ACC112 (cell line): ENCODE data around the gene C10orf90.

Experiments used
- H2AFZ ChIP-seq: fragments of 200-600 bp; sonication (generic); one replicate; pipeline ENCODE4 v1.6.0; 2017; ENCODE audit warnings: antibody characterized with exemption, low read length; ENCODE audit not compliant: unreplicated experiment
- H3K27ac ChIP-seq: fragments of 200-600 bp; sonication (generic); 2 replicates; pipeline ENCODE4 v1.5.1; 2014; ENCODE audit warnings: low read depth, mild to moderate bottlenecking, antibody characterized with exemption, low read length, moderate library complexity
- H3K27me3 ChIP-seq: fragments of 200-600 bp; sonication (generic); 2 replicates; pipeline ENCODE4 v1.6.1; 2014; ENCODE audit warnings: mild to moderate bottlenecking, antibody characterized with exemption, low read length, moderate library complexity, mixed read lengths; ENCODE audit not compliant: insufficient read depth
- H3K36me3 ChIP-seq: fragments of 200-600 bp; sonication (generic); 2 replicates; pipeline ENCODE4 v1.6.1; 2016; ENCODE audit warnings: mild to moderate bottlenecking, antibody characterized with exemption, low read length, moderate library complexity, mixed read lengths; ENCODE audit not compliant: insufficient read depth
- H3K4me1 ChIP-seq: fragments of 200-600 bp; sonication (generic); one replicate; pipeline ENCODE4 v1.6.1; 2016; ENCODE audit warnings: low read length, mixed read lengths; ENCODE audit not compliant: insufficient read depth, unreplicated experiment, control insufficient read depth
- H3K4me3 ChIP-seq: fragments of 200-600 bp; sonication (generic); 2 replicates; pipeline ENCODE4 v1.5.1; 2014; ENCODE audit warnings: mild to moderate bottlenecking, low read depth, low read length
- H3K79me2 ChIP-seq: fragments of 200-600 bp; sonication (generic); one replicate; pipeline ENCODE4 v1.6.0; 2016; ENCODE audit warnings: low read length; ENCODE audit not compliant: control insufficient read depth, unreplicated experiment, insufficient read depth

C10orf90 gene

DNA sequence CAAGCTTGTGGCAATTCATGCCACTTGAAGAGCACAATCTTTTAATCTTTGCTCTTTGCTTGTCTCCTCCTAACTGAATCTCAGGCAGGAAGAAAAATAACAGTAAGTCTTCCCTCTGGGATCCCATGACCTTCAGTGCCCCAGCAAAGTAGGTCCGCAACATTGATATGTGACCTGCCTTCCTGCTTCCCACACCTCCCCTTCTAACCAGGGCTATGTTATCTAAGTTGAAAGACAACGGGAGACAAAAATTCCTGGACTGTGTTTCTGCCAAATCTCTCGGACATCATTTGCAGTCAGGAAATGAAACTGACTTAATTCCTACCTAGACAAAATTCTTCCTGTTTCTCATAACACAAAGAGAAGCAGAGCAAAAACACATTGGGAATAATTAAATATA lies 53.8 kb downstream of the C10orf90 start:
- Histone ChIP-seq H3K4me3 (no peak overlapping the region), H3K27me3 (no peaks in the 10 kb centered on the region), H3K79me2 (no peaks in the 10 kb centered on the region), H2AFZ (no peak overlapping the region), H3K27ac (no peak overlapping the region), H3K4me1 (peaks cover 19% of the 10 kb centered on the region), H3K36me3 (no peaks in the 10 kb centered on the region)

DNA sequence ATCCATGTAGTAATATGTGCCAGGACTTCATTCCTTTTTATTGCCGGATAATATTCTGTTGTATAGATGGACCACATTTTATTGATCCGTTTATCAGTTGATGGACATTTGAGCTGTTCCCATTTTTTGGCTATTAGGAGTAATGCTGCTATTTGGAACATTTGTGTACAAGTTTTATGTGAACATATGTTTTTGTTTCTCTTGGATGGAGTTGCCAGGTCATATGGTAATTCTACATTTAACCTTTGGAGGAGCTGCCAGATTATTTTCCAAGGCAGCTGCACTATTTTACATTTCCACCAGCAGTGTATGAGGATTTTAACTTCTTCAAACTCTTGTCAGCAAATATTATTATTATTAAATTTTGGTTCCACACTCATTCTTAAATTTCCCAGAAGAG lies 59.2 kb downstream of the C10orf90 start:
- Histone ChIP-seq H3K27me3 (peaks cover 14% of the 10 kb centered on the region), H3K4me1 (peaks cover 7% of the 10 kb centered on the region), H2AFZ (no peak overlapping the region), H3K36me3 (no peaks in the 10 kb centered on the region), H3K79me2 (no peaks in the 10 kb centered on the region), H3K27ac (no peak overlapping the region), H3K4me3 (no peak overlapping the region)

DNA sequence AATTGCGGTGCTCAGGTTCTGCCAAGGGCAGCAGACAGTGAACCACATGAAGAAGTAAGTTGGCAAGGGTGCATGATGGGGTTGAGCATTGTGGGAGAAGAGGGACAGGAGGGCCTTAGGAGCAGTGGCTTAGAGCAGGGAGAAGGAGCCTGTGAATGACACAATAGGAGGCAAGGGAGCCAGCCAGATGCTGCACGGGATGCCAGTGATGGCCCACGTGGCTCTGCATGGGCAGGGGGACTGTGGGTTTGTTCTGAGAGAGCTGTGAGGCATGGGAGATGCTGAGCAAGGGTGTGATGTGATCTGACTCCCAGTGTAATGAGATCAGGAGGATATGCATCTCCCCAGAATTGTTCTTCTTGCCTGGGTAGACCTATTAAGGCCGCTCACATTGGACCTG lies 60.9 kb downstream of the C10orf90 start:
- no peaks in the 10 kb centered on the region for H3K79me2 ChIP-seq
- no peak overlapping the region for H3K4me3 ChIP-seq
- no peak overlapping the region for H2AFZ ChIP-seq
- peaks cover 7% of the 10 kb centered on the region for H3K4me1 ChIP-seq
- no peaks in the 10 kb centered on the region for H3K36me3 ChIP-seq
- H3K27ac ChIP-seq: no peak overlapping the region
- H3K27me3 ChIP-seq: peaks cover 23% of the 10 kb centered on the region

DNA sequence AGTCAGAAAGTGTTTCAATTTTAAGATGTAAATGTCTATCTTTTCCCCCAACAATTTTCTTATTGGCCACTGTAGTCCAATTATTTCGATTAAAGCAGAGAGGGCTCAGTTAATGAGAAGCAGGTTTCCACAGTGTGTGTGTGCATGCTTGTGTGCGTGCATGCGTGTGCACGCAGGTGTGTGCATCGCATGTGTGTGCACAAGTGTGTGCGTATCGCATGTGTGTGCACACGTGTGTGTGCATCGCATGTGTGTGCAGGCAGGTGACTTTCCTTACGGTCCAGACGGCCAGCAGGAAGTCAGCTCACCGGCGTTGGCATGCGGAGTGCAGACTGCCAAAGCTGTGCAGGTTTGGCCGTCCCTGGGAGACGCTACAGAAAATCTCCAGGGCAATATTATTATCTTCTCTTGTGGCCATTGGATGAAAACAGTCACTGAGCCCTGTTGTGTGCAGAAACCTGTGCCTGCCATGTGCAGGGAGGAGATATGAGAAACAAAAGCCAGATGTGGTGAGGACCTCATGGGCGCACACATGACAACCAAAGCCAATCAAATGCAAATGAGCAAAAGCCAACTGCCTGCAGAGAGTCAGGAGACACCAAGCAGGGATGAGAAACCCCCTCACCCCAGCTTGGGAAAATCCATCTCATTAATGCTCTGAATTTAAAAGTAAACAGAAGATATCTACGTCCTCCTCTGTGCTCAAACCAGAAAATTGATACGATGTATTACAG lies 70.4 kb downstream of the C10orf90 start:
- no peak overlapping the region for H3K27ac ChIP-seq
- peaks cover 18% of the 10 kb centered on the region for H3K27me3 ChIP-seq
- H3K4me1 ChIP-seq: no peaks in the 10 kb centered on the region
- no peaks in the 10 kb centered on the region for H3K36me3 ChIP-seq
- H3K79me2 ChIP-seq: no peaks in the 10 kb centered on the region
- H3K4me3 ChIP-seq: no peak overlapping the region
- no peak overlapping the region for H2AFZ ChIP-seq

DNA sequence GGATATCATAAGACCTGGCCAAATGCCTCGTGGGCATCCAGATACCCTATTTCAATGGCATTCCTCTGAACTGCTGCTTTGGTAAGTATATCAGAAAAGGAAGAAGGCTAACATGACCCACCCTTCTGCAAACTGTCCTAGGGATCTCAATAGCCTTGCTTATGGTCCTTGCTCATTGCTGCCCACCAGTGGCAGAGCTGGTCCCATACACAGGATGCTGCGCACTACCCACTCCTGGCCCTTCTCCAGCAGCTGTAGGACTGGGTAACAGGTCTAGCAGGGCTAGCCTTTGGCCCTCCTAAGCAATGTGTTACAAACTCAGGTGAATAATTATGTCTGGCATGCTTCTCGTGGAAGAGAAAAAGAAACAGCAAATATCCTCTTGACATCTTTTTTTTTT lies 72.5 kb downstream of the C10orf90 start:
- Histone ChIP-seq H2AFZ (no peak overlapping the region), H3K4me3 (no peak overlapping the region), H3K4me1 (no peaks in the 10 kb centered on the region), H3K36me3 (no peaks in the 10 kb centered on the region), H3K27me3 (peaks cover 14% of the 10 kb centered on the region), H3K79me2 (no peaks in the 10 kb centered on the region), H3K27ac (no peak overlapping the region)

DNA sequence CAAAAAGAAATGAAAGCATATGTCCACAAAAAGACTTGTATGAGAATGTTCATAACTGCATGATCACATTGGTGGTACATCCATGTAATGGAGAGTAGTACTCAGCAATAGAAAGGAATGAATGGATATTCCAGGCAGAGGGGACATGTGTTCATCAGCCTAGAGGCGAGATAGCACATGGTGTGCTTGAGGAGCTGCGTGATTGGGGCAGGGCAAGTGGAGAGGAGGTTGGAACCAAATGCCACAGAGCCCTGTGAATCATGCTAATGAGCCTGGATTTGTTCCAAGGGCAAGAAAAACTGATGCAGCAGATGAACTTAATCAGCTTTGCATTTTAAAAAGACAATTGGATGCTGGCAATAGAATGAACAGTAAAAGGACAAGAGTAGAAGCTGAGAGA lies 73.3 kb downstream of the C10orf90 start:
- H3K4me1 ChIP-seq: no peaks in the 10 kb centered on the region
- H2AFZ ChIP-seq: no peak overlapping the region
- H3K27me3 ChIP-seq: peaks cover 14% of the 10 kb centered on the region
- no peak overlapping the region for H3K27ac ChIP-seq
- H3K36me3 ChIP-seq: no peaks in the 10 kb centered on the region
- H3K79me2 ChIP-seq: no peaks in the 10 kb centered on the region
- H3K4me3 ChIP-seq: no peak overlapping the region

DNA sequence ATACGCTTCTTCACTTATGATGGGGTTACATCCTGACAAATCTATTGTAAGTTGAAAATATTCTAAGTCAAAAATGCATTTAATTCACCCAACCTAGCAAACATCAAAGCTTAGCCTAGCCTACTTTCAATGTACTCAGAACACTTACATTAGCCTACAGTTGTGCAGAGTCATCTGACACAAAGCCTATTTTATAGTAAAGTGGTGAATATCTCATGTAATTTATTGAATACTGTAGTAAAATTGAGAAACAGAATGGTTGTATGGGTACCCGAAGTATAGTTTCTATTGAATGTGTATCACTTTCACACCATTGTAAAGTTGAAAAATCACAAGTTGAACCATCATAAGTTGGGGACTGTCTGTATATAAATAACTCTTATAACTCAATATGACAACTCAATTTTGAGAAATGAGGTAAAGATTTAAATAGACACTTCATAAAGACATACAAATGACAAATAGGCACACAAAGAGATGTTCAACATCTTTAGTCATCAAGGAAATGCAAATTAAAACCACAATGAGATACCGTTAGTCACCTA lies 73.9 kb downstream of the C10orf90 start:
- Histone ChIP-seq H3K27me3 (peaks cover 11% of the 10 kb centered on the region), H3K36me3 (no peaks in the 10 kb centered on the region), H2AFZ (no peak overlapping the region), H3K4me3 (no peak overlapping the region), H3K27ac (no peak overlapping the region), H3K79me2 (no peaks in the 10 kb centered on the region), H3K4me1 (no peaks in the 10 kb centered on the region)

DNA sequence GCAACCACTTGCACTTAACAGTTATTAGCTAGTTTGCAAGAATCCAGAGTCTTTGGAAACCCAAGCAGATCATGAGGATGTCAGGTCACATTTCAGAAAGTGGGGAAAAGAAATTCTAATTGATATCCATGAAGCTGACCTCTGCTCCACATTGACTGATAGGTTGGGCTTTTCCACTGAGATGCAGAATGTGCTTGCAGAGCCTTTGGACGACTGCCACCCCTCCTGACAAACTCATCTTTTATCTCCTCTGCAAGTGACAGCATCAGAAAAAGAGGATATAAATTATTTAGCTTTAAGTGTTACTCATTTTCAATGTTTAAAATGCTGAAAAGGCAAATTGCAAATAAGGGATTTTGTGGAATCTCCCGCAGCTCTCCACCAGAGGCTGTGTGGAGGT lies 75.3 kb downstream of the C10orf90 start:
- no peaks in the 10 kb centered on the region for H3K79me2 ChIP-seq
- H3K4me3 ChIP-seq: no peak overlapping the region
- no peak overlapping the region for H2AFZ ChIP-seq
- peaks cover 17% of the 10 kb centered on the region for H3K27me3 ChIP-seq
- no peaks in the 10 kb centered on the region for H3K4me1 ChIP-seq
- no peak overlapping the region for H3K27ac ChIP-seq
- H3K36me3 ChIP-seq: no peaks in the 10 kb centered on the region

DNA sequence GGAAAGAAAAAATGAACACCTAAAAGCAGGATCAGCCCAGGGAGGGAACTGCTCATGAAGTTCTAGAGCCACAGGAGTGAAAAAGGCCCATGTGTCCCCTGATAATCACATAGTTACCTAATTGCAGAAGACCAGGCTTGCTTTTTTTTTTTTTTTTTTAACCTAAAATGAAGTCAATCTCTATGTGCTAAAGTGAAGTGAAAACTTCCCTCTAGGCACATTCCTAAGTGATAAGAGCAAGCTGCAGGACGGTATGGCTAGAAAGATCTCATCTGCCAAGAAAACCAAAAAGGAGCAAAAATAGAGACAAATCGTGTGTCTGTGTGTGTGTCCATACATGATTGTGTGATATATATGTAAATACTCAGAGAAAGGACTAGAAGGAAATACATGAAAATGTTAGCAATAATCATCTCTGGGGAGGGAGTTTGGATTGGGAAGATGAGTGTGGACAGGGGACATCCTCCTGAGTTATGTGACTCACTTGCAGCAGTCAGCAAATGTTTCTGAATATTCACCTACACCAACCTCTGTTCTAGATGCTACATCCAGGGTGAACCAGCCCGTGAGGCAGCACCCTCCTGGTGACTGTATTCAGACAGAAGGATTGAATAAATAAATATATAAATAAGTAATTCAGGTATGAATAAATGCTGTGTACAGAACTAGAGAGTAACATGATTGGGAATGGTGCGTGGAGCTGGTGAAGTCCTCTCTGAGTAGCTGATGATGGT lies 76.4 kb downstream of the C10orf90 start:
- Histone ChIP-seq H3K79me2 (no peaks in the 10 kb centered on the region), H3K4me1 (no peaks in the 10 kb centered on the region), H3K27me3 (peaks cover 23% of the 10 kb centered on the region), H3K27ac (no peak overlapping the region), H3K4me3 (no peak overlapping the region), H3K36me3 (no peaks in the 10 kb centered on the region), H2AFZ (no peak overlapping the region)

DNA sequence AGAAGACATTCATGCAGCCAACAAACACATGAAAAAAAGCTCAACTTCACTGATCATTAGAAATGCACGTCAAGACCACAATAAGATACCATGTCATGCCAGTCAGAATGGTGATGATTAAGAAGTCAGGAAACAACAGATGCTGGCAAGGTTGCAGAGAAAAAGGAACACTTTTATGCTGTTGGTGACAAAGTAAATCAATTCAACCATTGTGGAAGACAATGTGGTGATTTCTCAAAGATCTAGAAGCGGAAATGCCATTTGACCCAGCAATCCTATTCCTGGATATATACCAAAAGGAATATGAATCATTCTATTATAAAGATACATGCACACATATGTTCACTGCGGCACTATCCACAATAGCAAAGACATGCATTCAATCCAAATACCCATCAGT lies 77.6 kb downstream of the C10orf90 start:
- Histone ChIP-seq H3K4me1 (no peaks in the 10 kb centered on the region), H3K79me2 (no peaks in the 10 kb centered on the region), H3K36me3 (no peaks in the 10 kb centered on the region), H3K27me3 (peaks cover 32% of the 10 kb centered on the region), H3K4me3 (no peak overlapping the region), H3K27ac (no peak overlapping the region), H2AFZ (no peak overlapping the region)

DNA sequence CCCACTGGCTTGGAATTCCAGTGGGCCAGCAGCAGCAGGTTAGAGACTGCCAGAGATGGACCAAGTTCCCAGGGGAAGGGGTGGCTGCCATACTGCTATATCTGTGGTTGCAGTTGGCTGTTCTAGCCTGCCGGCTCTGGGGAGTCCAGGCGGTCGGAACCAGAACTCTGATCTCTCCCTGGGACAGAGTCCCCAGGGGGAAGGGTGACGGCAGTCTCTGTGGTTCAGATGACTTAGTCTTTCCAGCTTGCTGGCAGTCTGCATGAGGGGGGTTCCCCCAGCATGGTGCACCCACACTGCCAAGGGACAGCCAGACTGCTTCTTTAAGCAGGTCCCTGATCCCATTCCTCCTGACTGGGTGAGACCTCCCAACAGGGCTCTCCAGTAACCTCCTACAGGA lies 82.5 kb downstream of the C10orf90 start:
- Histone ChIP-seq H3K4me3 (no peak overlapping the region), H3K27ac (no peak overlapping the region), H3K79me2 (no peaks in the 10 kb centered on the region), H3K4me1 (no peaks in the 10 kb centered on the region), H3K27me3 (peaks cover 72% of the 10 kb centered on the region), H3K36me3 (no peaks in the 10 kb centered on the region), H2AFZ (no peak overlapping the region)
